Measurements from ENCODE around the gene RIOX2.

- TF ChIP-seq GABPA (IDR thresholded peaks at IDR 0.05; ENCODE audit: low read depth) (no peak), SPI1 (IDR thresholded peaks at IDR 0.05; ENCODE audit: borderline replicate concordance, low read depth) (no peak)
- TF ChIP-seq, protein P1, sequence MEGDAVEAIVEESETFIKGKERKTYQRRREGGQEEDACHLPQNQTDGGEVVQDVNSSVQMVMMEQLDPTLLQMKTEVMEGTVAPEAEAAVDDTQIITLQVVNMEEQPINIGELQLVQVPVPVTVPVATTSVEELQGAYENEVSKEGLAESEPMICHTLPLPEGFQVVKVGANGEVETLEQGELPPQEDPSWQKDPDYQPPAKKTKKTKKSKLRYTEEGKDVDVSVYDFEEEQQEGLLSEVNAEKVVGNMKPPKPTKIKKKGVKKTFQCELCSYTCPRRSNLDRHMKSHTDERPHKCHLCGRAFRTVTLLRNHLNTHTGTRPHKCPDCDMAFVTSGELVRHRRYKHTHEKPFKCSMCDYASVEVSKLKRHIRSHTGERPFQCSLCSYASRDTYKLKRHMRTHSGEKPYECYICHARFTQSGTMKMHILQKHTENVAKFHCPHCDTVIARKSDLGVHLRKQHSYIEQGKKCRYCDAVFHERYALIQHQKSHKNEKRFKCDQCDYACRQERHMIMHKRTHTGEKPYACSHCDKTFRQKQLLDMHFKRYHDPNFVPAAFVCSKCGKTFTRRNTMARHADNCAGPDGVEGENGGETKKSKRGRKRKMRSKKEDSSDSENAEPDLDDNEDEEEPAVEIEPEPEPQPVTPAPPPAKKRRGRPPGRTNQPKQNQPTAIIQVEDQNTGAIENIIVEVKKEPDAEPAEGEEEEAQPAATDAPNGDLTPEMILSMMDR (IDR thresholded peaks at IDR 0.05; ENCODE audit: insufficient read depth, low read length): no peak
These were observed 33.2 kb upstream of the RIOX2 start for GRCh38 chr3:98005438-98005837.
